Esophagus (tissue), 2 donors: ENCODE data around the gene TXNIP. TPM values are rescaled to one million over a fixed set of nuclear protein-coding genes. Genes with fewer than 3 reads are reported as not detected.

Experiments used
- H3K27ac ChIP-seq, 2 donors: one replicate each; pipeline ENCODE4 v1.5.1; 2013; ENCODE audit warnings: low read depth in 2 of 2, mild to moderate bottlenecking in 2 of 2, inconsistent platforms in 1 of 2, low read length in 1 of 2, moderate library complexity in 1 of 2
- H3K27me3 ChIP-seq, 2 donors: one replicate each; pipeline ENCODE4 v1.6.1; 2013; ENCODE audit warnings: low read length in 2 of 2, control low read depth in 1 of 2, mild to moderate bottlenecking in 1 of 2; ENCODE audit not compliant: insufficient read depth in 2 of 2, control insufficient read depth in 1 of 2
- H3K36me3 ChIP-seq, 2 donors: one replicate each; pipeline ENCODE4 v1.6.1; 2013; ENCODE audit warnings: low read length in 1 of 2; ENCODE audit not compliant: control insufficient read depth in 2 of 2, insufficient read depth in 2 of 2
- H3K4me1 ChIP-seq, 2 donors: one replicate each; pipeline ENCODE4 v1.6.1; 2013; ENCODE audit warnings: low read length in 1 of 2; ENCODE audit not compliant: control insufficient read depth in 2 of 2, insufficient read depth in 2 of 2
- H3K4me3 ChIP-seq, 2 donors: one replicate each; pipeline ENCODE4 v1.5.1; 2013; ENCODE audit warnings: low read length in 2 of 2, mild to moderate bottlenecking in 2 of 2, low read depth in 1 of 2, moderate library complexity in 1 of 2
- H3K9me3 ChIP-seq, 2 donors: one replicate each; pipeline ENCODE4 v1.6.1; 2013; ENCODE audit warnings: mild to moderate bottlenecking in 2 of 2, low read depth in 1 of 2, low read length in 1 of 2, moderate library complexity in 1 of 2; ENCODE audit not compliant: control insufficient read depth in 2 of 2, insufficient read depth in 1 of 2
- WGBS, 2 donors: extraction: QIAGEN DNeasy Blood & Tissue Kit; methylation state at CpG; one replicate each; pipeline ENCODE4 v1.1.7; 2013; 5-methylcytosine and 5-hydroxymethylcytosine counted together
- polyA plus RNA-seq, 2 donors: library from polyadenylated mRNA; stranded (reverse); fragments of 200-250 nt; gene quantifications; one replicate each; pipeline ENCODE4 v1.2.3, GENCODE V29; 2013
- donor health status: healthy with polysubstance abuse.
- donor health status: Bipolar disorder and iron deficiency.

Gene TXNIP
- polyA plus RNA-seq, 2 donors, result 77.5 to 235 TPM

DNA sequence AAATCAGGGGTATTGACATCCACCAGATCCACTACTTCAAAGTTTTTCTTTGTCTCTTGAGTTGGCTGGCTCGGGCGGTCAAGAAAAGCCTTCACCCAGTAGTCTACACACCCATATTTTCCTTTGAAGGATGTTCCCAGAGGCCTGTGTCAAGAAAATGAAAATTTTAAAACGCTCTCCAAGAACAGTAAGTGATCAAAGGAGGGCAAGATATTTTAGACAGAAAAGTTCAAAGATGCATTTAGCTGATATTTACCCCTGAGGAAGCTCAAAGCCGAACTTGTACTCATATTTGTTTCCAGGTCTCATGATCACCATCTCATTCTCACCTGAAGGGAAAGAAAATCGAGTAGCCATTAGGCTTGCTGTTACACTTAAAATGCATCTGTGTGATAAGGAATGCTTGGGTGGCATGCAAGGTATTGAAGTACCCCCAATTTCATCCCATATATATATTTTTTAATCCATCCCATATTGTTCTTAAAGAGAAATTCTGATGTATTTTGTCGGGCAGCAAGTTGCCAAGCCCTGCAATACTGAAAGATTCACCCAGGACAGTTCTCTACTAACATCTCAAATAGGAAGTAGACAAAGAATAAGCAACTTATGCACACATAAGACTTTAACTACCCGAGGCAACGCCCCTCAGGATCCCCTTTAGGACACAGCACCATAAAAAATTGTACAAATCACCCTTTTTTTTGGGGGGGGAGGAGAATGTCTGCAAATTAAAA, 1.1 kb downstream of the TXNIP start:
- Histone ChIP-seq H3K36me3 (peaks cover 11 to 13% of the 10 kb centered on the region in 2 donors), H3K4me3 (peak overlapping the region; percentile 82 to 88), H3K27ac (peak overlapping the region; percentile 59 to 89), H3K4me1 (peaks cover 0 to 4% of the 10 kb centered on the region in 2 donors), H3K9me3 (no peaks in the 10 kb centered on the region), H3K27me3 (no peaks in the 10 kb centered on the region)
- WGBS, 2 donors, result 1% methylated on average over 8 of the region's 8 CpGs

DNA sequence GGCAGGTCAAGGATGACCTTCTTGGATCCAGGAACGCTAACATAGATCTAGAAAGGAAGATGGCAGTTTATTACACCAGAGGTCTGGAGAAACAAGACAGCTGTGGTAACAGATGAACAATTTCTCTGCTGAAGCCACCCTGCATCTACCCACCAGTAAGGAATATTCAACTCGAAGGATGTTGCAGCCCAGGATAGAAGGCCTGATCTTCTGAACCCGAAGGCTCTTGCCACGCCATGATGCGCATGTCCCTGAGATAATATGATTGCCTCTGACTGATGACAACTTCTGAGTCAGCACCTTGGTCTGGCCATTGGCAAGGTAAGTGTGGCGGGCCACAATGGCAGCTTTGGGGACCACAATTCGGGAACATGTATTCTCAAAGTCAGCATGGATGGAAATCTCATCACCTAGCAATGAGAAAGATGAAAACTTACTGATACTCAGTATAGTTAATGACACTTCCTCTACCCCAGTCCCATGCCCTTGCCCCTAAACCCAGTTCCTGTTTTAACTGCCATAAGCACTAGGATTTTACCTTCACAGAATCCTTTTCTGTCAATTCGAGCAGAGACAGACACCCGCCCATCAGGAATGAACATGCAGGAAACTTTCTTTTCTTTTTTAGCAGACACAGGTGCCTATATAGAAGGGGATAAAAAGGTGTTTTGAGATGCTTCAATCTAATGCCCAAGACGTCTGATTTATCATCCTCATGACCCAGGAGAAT, 1.8 kb downstream of the TXNIP start:
- WGBS, 2 donors, result 6 to 11% methylated on average over 10 of the region's 10 CpGs
- H3K4me1 ChIP-seq, result peaks cover 0 to 4% of the 10 kb centered on the region in 2 donors
- peak overlapping the region; percentile 82 to 88 for H3K4me3 ChIP-seq
- peaks cover 11 to 13% of the 10 kb centered on the region in 2 donors for H3K36me3 ChIP-seq
- no peaks in the 10 kb centered on the region for H3K9me3 ChIP-seq
- H3K27ac ChIP-seq, result peak overlapping the region; percentile 80 to 89
- no peaks in the 10 kb centered on the region for H3K27me3 ChIP-seq

DNA sequence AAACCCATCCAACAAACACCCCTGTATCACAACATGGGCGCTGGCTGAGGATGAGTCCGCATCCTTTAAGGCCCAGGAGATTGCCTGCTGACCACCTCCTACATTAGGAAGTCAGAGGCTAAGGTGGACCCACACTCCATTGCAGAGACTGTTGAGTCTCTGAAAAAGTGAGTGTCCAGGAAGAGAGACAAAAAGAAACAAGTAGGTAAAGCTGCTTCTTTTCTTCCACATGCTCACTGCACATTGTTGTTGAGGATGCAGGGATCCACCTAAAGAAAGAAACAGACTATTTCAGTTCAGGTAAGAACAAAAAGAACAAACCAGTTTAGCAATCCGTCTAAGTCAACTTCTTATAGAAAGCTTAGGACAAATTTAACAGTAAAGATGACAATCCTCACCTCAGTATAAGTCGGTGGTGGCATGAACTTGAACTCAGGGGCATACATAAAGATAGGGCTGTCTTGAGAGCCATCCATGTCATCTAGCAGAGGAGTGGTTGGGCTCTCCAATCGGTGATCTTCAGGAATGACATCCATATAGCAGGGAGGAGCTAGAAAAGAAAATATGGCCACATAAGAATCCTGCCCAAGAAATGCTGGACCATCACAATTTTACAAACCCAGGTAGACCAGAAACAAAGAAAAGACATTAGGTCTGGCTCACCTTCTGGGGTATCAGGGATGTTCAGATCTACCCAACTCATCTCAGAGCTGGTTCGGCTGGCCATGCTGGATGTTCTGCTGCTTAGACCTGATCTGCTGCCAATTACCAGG, 2.6 kb downstream of the TXNIP start:
- WGBS, 2 donors, result 20 to 26% methylated on average over 6 of the region's 6 CpGs
- H3K27ac ChIP-seq, result peak overlapping the region; percentile 38 to 80
- H3K4me3 ChIP-seq, result peak overlapping the region; percentile 82 to 88
- no peaks in the 10 kb centered on the region for H3K9me3 ChIP-seq
- no peaks in the 10 kb centered on the region for H3K27me3 ChIP-seq
- H3K4me1 ChIP-seq, result peaks cover 0 to 4% of the 10 kb centered on the region in 2 donors
- peaks cover 11 to 13% of the 10 kb centered on the region in 2 donors for H3K36me3 ChIP-seq

DNA sequence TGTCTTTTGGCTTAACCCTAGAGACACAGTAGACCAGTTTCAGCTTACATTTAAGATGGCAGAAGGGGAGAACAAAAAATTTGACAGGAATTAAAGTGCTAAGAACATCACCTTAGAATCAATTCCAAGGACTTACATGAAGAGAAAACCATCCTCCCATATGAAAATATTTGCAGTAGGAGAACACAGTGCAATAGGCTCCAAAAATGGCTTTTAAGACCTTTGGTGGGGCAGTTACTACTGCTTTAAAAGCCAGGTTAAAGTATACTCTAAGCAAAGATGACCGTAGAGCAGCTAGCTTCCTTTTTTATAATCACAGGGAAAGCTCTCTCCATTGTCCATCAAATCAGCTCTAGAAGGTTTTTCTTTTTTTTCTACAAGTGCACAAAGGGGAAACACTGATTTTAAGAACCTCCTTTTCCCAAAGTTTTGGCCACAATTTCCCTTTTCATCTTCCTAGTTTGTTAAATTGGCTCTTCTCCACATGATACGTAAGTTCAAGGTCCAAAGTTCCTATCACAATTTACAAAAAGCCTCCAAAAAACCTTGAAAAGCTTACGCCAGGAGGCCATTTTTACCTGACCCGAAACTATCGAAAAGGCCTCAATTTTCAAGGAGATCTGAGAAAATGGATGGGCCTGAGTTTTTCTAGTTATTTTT, 3.3 kb downstream of the TXNIP start:
- Histone ChIP-seq H3K4me1 (peaks cover 0 to 2% of the 10 kb centered on the region in 2 donors), H3K36me3 (peaks cover 11 to 13% of the 10 kb centered on the region in 2 donors), H3K27ac (peak overlapping the region; percentile 70 to 76), H3K27me3 (no peaks in the 10 kb centered on the region), H3K4me3 (peak overlapping the region; percentile 82 to 88), H3K9me3 (no peaks in the 10 kb centered on the region)
- WGBS, 2 donors, result 34 to 37% methylated on average over 5 of the region's 5 CpGs

DNA sequence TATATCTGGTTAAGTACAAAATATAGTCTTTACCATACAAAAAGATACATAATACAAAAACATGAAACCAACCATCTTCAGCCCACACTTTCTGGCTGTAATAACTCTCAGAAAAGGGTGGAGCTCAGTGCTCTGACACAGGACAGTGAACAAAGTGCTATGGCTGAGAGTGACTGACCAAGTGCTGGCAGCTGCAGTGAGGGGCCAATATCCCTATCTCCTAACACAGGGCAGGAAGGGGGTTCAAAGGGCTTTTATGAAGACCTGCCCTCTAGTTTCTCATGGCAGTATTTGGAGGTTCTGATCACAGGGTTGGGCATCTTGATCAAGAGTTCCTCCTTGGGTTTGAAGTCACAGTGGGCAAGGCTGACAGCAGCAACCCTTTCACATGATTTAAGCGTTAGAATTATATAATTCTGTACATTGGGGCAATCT, 3.9 kb downstream of the TXNIP start:
- Histone ChIP-seq H3K9me3 (no peaks in the 10 kb centered on the region), H3K36me3 (peaks cover 11 to 13% of the 10 kb centered on the region in 2 donors), H3K27me3 (no peaks in the 10 kb centered on the region), H3K4me1 (peaks cover 0 to 2% of the 10 kb centered on the region in 2 donors), H3K27ac (peak overlapping the region; percentile 74 to 76), H3K4me3 (peak overlapping the region; percentile 44 to 82)
- 52 to 59% methylated on average over 1 of the region's 1 CpG for WGBS, 2 donors

DNA sequence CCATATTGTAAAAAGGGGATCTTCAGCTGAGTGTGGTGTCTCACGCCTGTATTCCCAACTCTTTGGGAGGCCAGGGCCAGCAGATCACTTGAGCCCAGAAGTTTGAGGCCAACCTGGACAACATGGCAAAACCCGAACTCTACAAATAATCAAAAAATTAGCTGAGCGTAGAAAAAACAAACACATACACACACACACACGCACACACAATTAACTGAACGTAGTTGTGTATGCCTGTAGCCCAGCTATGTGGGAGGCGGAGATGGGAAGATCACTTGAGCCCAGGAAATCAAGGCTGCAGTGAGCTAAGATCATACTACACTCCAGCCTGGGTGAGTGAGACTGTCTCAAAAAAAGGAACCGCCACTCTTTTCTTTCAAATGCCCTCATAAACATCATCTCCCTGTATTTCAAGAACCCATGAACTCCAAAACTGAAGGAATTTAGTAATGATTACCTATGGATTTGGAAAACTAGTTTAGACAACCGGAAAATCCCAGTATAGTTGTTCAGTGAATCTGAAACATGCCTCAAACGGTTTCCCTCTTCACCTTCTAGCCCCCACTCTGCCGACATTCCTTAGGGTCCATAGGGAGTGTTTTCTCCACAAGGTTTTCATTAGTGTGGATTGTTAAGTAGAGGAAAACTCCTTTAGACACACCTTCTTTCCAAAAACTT, 4.5 kb downstream of the TXNIP start:
- 61 to 66% methylated on average over 10 of the region's 10 CpGs for WGBS, 2 donors
- Histone ChIP-seq H3K27ac (peak overlapping the region; percentile 59 to 63), H3K4me3 (peak overlapping the region in 1 of 2 donors; percentile 82), H3K36me3 (peaks cover 11 to 13% of the 10 kb centered on the region in 2 donors), H3K4me1 (peaks cover 0 to 2% of the 10 kb centered on the region in 2 donors), H3K9me3 (no peaks in the 10 kb centered on the region), H3K27me3 (no peaks in the 10 kb centered on the region)

DNA sequence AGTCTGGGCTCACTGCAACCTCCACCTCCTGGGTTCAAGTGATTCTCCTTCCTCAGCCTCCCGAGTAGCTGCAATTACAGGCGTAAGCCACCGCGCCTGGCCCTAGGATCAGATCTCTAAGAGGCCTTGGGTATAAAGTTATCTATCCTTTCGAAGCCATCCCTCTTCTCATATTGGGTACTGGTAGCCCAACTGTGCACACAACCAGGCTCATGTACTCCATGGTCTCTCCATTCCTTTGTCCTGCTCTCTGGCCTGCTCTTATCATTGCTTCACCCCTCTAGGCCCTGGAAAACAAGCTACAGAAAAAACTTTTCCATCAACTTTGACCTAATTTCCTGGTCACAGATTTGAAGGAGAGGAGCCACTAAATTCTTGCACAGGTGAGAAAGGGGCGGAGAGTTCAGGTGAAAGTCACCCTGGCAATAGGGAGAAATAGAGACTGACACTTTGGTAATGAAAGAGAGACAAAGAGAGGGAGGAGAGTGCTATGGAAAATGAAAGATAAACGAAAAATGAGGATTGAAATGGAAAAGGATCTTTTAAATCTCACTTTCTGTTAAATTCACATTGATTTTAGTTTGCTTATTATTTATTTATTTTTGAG, 6.0 kb downstream of the TXNIP start:
- WGBS, 2 donors, result 76 to 81% methylated on average over 7 of the region's 7 CpGs
- peaks cover 11 to 13% of the 10 kb centered on the region in 2 donors for H3K36me3 ChIP-seq
- no peaks in the 10 kb centered on the region for H3K9me3 ChIP-seq
- peaks cover 0 to 3% of the 10 kb centered on the region in 2 donors for H3K4me1 ChIP-seq
- no peak overlapping the region for H3K4me3 ChIP-seq
- H3K27ac ChIP-seq, result peak overlapping the region; percentile 45 to 55
- H3K27me3 ChIP-seq, result no peaks in the 10 kb centered on the region

DNA sequence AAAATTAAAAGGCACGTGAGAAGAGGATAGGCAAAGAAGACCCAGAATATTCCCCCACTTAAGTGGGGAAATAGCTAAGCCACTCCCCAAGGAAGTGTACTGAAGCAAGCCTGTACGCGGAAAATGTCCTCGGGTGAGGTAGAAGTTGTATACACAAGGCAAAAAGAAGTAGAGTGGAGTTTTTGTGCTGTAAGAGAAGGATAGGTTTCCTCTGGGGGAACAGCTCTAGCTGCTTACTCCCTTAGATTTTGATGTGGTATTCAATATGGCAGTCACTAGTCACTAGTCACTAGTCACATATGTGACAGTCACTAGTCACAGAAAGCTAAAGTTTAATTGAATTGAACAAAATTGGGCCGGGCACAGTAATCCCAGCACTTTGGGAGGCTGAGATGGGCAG, 7.6 kb downstream of the TXNIP start:
- Histone ChIP-seq H3K4me1 (peaks cover 2 to 3% of the 10 kb centered on the region in 2 donors), H3K9me3 (no peaks in the 10 kb centered on the region), H3K4me3 (no peak overlapping the region)

More for the DNA sequence above, 7.6 kb downstream of the TXNIP start:
- Histone ChIP-seq H3K36me3 (peaks cover 2 to 7% of the 10 kb centered on the region in 2 donors), H3K27ac (peak overlapping the region; percentile 54 to 58), H3K27me3 (no peaks in the 10 kb centered on the region)
- WGBS, 2 donors, result 53 to 62% methylated on average over 5 of the region's 5 CpGs
